Ovary (tissue), 3 donors: ENCODE results near the gene ADGRD1.

ENCODE experiments used
- EP300 ChIP-seq: sonication (generic); formaldehyde crosslinking; IDR thresholded peaks from one replicate; pipeline ENCODE4 v1.6.1; 2017; ENCODE audit warnings: antibody characterized with exemption
- POLR2A ChIP-seq: fragments of 450-650 bp; IDR thresholded peaks from one replicate; pipeline ENCODE4 v1.6.1; 2017; ENCODE audit warnings: antibody characterized with exemption, mild to moderate bottlenecking, moderate library complexity
- TF ChIP-seq, protein P1 (sequence below), 3 donors: fragments of 450-650 bp in 2 of 3; fragments of 200-600 bp in 1 of 3; IDR thresholded peaks; one replicate each; pipeline versions ENCODE4 v1.5.1 to v1.8.0; 2016 to 2022; ENCODE audit warnings: antibody characterized with exemption in 3 of 3, mild to moderate bottlenecking in 1 of 3
- donor health status: DM: no; HTN: no; CAD: no.

DNA sequence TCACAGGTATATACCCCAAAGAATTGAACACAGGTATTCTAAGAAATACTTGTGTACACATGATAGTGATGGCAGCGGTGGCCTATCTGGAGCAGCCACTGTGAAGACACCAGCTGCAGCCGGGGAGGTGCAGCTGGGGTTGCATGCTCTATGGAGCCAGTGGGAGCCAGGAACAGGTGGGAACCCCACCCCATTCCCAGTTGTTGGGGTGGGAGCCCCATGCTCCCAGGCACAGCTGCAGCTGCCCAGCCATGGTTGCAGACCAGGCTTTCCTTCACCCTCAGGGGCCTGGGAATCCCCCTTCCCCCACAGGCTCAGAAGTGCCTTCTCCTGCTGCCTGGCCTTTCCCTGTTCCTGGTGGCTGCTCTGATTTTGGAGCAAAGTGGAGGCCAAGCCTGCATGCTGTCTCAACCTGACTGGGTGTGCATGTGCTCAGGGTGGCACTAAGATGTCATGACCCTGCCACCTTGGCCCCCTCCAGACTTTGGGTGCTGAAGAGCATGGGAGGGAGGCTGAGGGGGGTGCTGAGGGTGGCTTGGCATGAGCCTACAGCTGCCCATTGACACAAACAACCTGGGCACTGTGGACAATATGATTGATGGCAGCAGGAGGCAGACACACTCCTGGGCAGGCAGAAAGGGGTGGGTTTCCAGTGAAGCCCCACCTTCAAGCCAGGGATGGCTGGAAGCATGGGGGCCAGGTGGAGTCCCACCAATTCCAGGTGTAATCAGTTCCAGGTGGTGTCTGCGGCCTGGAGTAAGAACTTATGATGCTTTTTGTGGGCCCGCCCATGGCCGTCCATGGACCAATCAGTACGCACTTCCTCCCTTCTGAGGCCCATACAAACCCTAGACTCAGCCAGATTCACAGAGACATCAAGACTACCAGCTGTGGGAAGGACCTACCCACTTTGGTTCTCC is 234.7 kb downstream of the ADGRD1 start:
- TF ChIP-seq, protein P1, sequence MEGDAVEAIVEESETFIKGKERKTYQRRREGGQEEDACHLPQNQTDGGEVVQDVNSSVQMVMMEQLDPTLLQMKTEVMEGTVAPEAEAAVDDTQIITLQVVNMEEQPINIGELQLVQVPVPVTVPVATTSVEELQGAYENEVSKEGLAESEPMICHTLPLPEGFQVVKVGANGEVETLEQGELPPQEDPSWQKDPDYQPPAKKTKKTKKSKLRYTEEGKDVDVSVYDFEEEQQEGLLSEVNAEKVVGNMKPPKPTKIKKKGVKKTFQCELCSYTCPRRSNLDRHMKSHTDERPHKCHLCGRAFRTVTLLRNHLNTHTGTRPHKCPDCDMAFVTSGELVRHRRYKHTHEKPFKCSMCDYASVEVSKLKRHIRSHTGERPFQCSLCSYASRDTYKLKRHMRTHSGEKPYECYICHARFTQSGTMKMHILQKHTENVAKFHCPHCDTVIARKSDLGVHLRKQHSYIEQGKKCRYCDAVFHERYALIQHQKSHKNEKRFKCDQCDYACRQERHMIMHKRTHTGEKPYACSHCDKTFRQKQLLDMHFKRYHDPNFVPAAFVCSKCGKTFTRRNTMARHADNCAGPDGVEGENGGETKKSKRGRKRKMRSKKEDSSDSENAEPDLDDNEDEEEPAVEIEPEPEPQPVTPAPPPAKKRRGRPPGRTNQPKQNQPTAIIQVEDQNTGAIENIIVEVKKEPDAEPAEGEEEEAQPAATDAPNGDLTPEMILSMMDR (IDR thresholded peaks at IDR 0.05), result no peak
- no peak for TF ChIP-seq EP300
- no peak for TF ChIP-seq POLR2A
